Mucosa of stomach (tissue), 1 donor: ENCODE measurements around the gene FAM120A.

ENCODE experiments used
- H3K27me3 ChIP-seq: one replicate; pipeline ENCODE4 v1.7.0; 2013; ENCODE audit warnings: mild to moderate bottlenecking, low read length; ENCODE audit not compliant: control insufficient read depth, insufficient read depth
- H3K36me3 ChIP-seq: one replicate; pipeline ENCODE4 v1.7.0; 2013; ENCODE audit warnings: low read length; ENCODE audit not compliant: control insufficient read depth, insufficient read depth
- H3K4me1 ChIP-seq: one replicate; pipeline ENCODE4 v1.7.0; 2013; ENCODE audit warnings: mild to moderate bottlenecking, low read length; ENCODE audit not compliant: control insufficient read depth, insufficient read depth
- H3K4me3 ChIP-seq: one replicate; pipeline ENCODE4 v1.7.0; 2013; ENCODE audit warnings: low read length
- H3K9ac ChIP-seq: one replicate; pipeline ENCODE4 v1.7.0; 2013; ENCODE audit warnings: mild to moderate bottlenecking, low read length, moderate library complexity
- H3K9me3 ChIP-seq: one replicate; pipeline ENCODE4 v1.7.0; 2013; ENCODE audit warnings: mild to moderate bottlenecking, low read length, moderate library complexity; ENCODE audit not compliant: control insufficient read depth
- donor health status: Pancreatic carcinoma.

The FAM120A gene

DNA sequence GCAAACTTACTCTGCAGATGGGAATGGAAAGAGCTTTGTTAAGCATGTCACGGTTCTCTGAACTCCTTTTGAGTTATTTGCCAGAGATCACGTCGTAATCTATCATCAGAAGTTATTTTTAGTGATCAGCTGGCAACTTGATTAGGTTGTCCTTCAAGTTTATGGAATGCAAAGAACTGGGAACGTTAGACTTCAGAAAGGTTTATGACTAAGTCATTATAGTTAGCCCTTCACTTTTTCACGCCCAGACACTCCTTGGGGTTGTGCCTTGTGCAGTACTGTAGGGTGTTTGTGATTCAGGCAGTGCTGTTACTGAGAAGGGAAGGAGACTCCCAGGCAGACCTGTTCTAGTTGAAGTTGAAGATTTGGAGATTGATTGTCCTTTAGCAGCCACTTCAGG, 98.1 kb downstream of the FAM120A start:
- no peaks in the 10 kb centered on the region for H3K36me3 ChIP-seq
- H3K4me3 ChIP-seq = no peak overlapping the region
- H3K9me3 ChIP-seq = no peaks in the 10 kb centered on the region
- H3K4me1 ChIP-seq = peaks cover 2% of the 10 kb centered on the region
- no peak overlapping the region for H3K9ac ChIP-seq
- H3K27me3 ChIP-seq = no peaks in the 10 kb centered on the region

DNA sequence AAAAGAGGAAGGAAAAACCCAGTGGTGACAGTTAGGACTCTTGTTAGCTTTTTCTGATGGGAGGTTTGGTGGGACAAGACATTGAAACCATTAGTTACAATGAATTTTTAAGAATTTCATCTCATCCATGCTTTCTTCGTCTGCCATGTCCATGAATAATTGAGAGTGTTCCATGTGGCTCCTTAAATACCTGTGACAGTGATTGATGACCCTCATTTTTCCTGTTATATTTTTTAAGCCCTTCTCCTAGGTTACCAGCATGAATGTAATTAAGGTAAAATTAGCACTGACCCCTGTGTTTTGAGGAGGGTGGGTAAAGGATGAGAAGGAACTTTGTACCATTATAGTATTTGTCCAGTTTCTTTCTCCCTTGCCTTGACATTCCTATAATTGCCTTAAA, 101.4 kb downstream of the FAM120A start:
- H3K4me3 ChIP-seq = no peak overlapping the region
- peaks cover 3% of the 10 kb centered on the region for H3K36me3 ChIP-seq
- no peak overlapping the region for H3K9ac ChIP-seq
- no peaks in the 10 kb centered on the region for H3K27me3 ChIP-seq
- H3K4me1 ChIP-seq = peaks cover 4% of the 10 kb centered on the region
- no peaks in the 10 kb centered on the region for H3K9me3 ChIP-seq

DNA sequence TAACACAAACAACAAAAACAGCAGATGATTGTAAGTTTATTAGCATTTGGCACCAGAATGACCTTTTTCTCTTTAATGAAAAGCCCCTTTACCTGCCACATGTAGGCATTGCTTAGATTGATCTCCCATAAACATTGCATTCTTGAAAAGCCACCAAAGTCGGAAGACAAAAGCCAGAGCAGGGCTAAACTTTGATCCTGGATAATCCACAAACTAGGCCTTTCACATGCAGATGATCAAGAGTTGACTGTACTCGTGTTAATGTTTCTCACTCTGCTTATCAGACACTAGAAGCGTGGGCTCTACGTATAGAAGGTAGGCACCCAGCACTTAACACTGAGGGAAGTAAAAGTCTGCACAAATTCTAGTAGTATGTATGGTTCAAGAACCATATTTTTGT, 103.9 kb downstream of the FAM120A start:
- no peaks in the 10 kb centered on the region for H3K27me3 ChIP-seq
- H3K4me3 ChIP-seq = no peak overlapping the region
- H3K36me3 ChIP-seq = peaks cover 10% of the 10 kb centered on the region
- H3K9ac ChIP-seq = no peak overlapping the region
- peaks cover 4% of the 10 kb centered on the region for H3K4me1 ChIP-seq
- no peaks in the 10 kb centered on the region for H3K9me3 ChIP-seq

DNA sequence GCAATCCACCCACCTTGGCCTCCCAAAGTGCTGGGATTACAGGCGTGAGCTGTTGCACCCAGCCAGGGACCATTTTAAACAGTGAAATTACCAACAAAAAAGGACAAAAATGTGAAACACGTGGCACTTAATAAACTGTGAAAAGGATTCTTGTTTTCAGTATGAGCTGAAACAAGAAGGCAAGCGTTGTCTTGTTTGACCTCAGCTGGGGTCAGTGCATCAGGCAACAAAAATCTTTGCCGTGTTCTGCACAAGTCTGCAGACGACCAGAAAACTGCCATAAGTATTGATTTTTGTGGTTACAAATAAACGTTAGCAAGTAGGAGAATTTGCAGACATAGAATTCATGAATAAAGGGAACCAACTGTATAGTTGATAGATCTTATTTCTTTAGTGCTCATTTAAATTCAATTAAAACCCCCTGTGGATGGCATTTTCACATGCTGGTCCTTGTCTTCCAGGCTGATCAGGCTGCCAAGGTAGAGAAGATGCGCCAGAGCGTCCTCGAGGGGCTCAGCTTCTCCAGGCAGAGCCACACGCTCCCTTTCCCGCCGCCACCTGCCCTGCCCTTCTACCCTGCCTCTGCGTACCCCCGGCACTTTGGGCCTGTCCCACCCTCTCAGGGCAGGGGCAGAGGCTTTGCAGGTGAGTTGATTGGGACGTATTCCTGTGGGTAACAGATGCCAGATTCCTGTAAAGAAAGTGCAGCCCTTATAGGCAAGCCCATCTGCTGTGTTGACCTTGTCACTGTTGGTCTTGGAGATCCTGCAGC, 106.1 kb downstream of the FAM120A start:
- Histone ChIP-seq H3K36me3 (peaks cover 10% of the 10 kb centered on the region), H3K4me3 (no peak overlapping the region), H3K9ac (no peak overlapping the region), H3K4me1 (peaks cover 4% of the 10 kb centered on the region), H3K27me3 (no peaks in the 10 kb centered on the region), H3K9me3 (no peaks in the 10 kb centered on the region)

DNA sequence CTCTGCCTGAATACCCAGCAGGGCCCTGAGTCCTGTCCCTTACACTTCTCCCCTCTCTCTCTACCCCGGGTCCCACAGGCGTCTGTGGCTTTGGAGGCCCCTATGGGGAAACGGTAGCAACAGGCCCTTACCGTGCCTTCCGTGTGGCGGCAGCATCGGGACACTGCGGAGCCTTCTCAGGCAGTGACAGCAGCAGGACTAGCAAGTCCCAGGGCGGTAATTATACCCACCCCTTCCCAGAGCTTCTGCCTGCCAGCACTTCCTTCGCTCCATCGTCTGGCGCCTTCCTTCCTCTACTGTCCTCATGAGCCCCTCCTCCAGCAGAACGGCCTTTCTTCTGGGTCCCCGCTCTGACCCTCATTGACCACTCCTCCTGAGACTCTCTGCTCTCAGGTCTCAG, 107.0 kb downstream of the FAM120A start:
- Histone ChIP-seq H3K9ac (no peak overlapping the region), H3K4me1 (peaks cover 4% of the 10 kb centered on the region), H3K9me3 (no peaks in the 10 kb centered on the region), H3K4me3 (no peak overlapping the region), H3K36me3 (peaks cover 10% of the 10 kb centered on the region), H3K27me3 (no peaks in the 10 kb centered on the region)

DNA sequence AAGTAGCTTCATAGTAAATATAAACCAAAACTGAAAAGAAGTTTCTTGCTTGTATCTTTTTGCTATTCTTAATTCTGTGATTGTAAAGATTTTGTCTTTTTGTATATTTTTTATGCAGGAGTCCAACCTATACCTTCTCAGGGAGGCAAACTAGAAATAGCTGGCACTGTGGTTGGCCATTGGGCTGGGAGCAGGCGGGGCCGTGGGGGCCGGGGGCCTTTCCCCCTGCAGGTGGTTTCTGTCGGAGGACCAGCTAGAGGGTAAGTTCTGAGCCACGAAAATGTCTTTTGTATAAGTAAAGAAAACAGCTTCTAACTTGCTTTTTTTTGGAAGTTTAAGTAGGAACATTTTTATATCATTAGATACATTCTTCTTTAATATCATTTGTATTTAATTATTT, 109.5 kb downstream of the FAM120A start:
- Histone ChIP-seq H3K4me1 (no peaks in the 10 kb centered on the region), H3K36me3 (peaks cover 6% of the 10 kb centered on the region), H3K9ac (no peak overlapping the region), H3K4me3 (no peak overlapping the region), H3K9me3 (no peaks in the 10 kb centered on the region), H3K27me3 (no peaks in the 10 kb centered on the region)

DNA sequence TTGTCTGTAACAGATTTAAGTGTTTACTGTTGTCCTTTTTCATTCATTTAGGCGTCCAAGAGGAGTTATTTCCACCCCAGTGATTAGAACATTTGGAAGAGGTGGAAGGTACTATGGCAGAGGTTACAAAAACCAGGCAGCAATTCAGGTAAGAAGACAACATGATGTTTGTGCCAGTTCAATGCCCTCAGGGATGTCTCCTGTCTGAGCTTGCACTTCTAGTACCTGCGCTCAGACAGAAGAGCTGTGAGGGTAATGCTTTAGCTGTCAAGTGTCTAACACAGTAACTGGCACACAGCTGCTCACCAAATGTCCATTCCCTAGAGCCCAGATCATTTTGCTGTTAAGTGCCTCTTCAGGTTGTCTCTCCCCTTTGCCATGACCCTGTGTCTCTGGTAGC, 110.7 kb downstream of the FAM120A start:
- Histone ChIP-seq H3K36me3 (peaks cover 6% of the 10 kb centered on the region), H3K27me3 (no peaks in the 10 kb centered on the region), H3K9me3 (no peaks in the 10 kb centered on the region), H3K4me1 (peaks cover 5% of the 10 kb centered on the region), H3K9ac (no peak overlapping the region), H3K4me3 (no peak overlapping the region)

DNA sequence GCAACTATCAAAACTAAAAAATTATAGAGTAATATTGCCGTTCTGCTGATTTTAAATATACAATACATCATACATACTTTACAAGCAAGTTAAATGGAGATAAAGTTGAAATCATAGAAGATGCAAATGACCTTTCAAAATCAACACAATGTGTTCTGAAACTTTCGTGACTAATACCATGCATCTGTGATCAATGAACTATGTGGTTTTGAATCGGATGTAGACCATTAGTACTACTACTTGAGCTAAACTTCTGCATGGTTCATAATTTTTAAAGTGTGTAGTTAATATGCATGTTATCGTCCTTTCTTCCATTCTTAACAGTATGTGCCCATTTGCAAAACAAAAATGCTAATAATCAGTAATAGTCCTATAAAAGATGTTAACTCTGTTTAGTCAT, 113.6 kb downstream of the FAM120A start:
- H3K4me3 ChIP-seq = no peak overlapping the region
- no peaks in the 10 kb centered on the region for H3K9me3 ChIP-seq
- no peaks in the 10 kb centered on the region for H3K27me3 ChIP-seq
- H3K4me1 ChIP-seq = peaks cover 10% of the 10 kb centered on the region
- H3K9ac ChIP-seq = no peak overlapping the region
- no peaks in the 10 kb centered on the region for H3K36me3 ChIP-seq

DNA sequence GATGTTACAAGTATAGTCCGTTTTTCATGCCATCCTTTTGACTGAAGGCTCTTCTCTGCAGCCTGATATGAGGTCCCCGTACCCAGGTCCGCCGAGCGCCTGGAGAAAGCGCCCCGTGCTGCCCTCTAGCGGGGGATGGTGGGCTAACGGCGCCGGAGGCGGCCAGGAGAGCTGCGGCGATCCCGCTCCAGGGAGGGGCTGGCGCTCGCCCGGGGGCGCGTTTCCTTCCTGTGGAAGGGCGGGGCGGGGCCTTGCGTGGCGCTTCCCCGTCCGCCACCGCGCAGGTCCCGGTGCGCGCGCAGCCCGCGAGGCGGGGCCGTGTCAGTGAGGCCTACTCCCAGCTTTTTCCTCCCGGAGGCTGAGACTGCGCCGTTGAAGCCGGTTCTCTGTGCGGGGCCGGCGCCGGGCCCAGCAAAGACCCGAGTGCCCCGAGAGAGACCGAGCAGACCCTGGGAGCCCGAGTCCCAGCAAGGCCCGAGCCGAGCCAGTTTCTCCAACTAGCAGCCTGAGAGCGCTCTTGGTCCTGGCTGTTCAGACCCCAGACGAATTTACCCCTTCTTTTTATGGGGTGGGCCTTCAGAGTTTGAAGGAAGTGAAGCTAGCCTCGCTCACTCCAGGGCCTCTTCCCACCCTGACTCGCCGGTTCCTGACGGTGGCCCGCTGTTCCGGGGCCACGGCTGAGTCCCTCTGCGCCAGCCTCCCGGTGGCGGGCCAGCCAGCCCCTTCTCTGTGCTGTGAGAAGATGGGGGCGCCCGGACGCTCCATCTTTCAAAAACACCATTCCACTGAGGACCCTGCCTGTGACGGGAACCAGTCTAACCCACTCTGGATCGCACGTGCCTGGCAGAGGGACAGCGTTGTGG, 115.2 kb downstream of the FAM120A start:
- Histone ChIP-seq H3K4me1 (peaks cover 10% of the 10 kb centered on the region), H3K9me3 (no peaks in the 10 kb centered on the region), H3K9ac (peak overlapping the region; percentile 93), H3K36me3 (no peaks in the 10 kb centered on the region), H3K4me3 (peak overlapping the region; percentile 60), H3K27me3 (no peaks in the 10 kb centered on the region)

DNA sequence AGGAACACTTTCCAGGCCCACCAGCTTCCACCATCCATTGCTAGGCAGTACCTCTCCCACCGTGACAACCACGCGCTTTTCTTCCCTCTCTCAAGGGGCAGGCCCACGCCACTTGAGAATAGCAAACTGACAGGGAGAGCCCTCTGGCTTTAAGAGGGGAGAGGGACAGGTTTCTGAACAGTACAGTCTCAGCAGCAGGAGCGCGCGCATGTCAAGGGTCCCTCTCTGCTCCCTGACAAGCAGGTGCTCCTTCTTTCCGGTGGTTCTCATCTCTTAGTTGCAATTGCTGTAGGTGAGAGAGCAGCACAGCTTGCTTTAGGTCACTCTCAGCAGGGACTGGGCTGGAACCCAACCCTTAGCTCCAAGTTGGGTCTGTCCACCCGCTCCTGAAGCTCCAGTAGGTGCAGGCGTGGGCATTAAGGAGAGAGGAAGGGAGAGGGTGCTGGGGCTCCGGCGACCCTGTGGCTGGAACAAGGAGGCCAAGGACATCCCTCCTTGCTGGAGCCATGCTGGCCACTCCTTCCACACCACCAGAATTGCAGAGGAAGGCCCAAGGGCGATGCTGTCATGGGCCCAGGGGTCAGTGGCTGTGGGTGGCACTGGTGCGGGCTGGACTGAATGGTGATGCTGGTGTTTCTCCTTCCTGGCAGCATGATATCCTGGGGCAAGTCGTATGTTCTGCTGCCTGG, 115.9 kb downstream of the FAM120A start:
- peaks cover 10% of the 10 kb centered on the region for H3K4me1 ChIP-seq
- H3K36me3 ChIP-seq = no peaks in the 10 kb centered on the region
- peak overlapping the region; percentile 60 for H3K4me3 ChIP-seq
- no peaks in the 10 kb centered on the region for H3K9me3 ChIP-seq
- H3K27me3 ChIP-seq = no peaks in the 10 kb centered on the region
- peak overlapping the region; percentile 93 for H3K9ac ChIP-seq

DNA sequence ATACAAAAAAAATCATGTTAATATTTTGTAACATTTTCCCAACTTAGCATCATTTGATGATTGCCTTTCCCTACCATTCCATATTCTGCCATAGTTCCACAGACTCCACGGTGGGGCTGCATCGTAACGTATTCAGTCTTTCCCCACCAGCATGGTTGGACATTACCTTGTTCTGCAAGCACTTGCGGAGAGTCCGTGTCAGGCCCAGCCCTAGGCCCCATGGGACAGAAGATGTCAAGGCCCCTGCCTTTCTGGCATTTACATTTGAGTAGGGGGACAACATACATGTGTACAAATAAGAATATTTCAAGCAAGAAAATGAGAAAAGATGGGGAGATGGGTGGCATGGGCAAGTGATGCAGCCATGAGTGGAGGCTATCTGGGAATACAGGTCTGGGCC, 116.7 kb downstream of the FAM120A start:
- Histone ChIP-seq H3K4me1 (peaks cover 10% of the 10 kb centered on the region), H3K36me3 (no peaks in the 10 kb centered on the region), H3K27me3 (no peaks in the 10 kb centered on the region), H3K4me3 (no peak overlapping the region), H3K9me3 (no peaks in the 10 kb centered on the region), H3K9ac (no peak overlapping the region)

DNA sequence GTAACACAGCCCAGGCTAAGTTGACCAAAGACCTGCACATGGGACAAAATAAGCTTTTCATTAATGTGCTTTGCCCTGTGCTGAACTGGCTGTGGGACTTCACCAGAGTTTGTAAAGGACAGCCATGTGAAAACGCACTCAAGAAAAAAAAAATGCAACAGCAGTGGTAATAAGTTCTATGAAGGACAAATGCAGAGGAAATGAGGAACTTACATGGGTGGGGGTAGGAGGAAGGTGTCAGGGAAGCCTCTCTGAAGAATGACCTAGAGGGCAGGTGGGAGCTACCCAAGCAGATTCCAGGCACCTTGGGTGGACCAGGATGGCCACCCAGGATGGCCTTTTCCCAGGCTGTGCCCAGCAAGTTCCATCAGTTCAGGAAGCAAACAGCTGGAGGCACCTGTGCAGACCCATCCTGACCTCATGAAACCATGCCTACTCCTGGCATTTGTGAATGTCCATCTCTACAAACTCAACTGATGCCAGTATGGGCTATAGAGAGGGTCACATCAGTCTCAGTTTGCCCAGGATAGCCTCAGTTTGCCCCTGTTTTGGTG, 118.2 kb downstream of the FAM120A start:
- Histone ChIP-seq H3K27me3 (no peaks in the 10 kb centered on the region), H3K9ac (no peak overlapping the region), H3K9me3 (no peaks in the 10 kb centered on the region), H3K36me3 (no peaks in the 10 kb centered on the region), H3K4me1 (peaks cover 15% of the 10 kb centered on the region), H3K4me3 (no peak overlapping the region)
